Keratinocyte (primary cell): ENCODE measurements around the gene PTK6.

Experiments used
- EZH2 ChIP-seq: IDR thresholded peaks from one replicate; pipeline ENCODE4 v1.6.1; 2012; ENCODE audit warnings: inconsistent platforms, mild to moderate bottlenecking, low read length, moderate library complexity
- TF ChIP-seq, protein P1 (sequence below), 3 experiments: IDR thresholded peaks in 1 of 3; conservative IDR thresholded peaks in 1 of 3; optimal IDR thresholded peaks in 1 of 3; 2 replicates in 2 of 3; 3 replicates in 1 of 3; pipeline versions ENCODE3 to v1.5.1; 2011; ENCODE audit warnings: low read length in 3 of 3, mild to moderate bottlenecking in 3 of 3, moderate library complexity in 2 of 3, control low read depth in 1 of 3, inconsistent platforms in 1 of 3; ENCODE audit not compliant: insufficient read depth in 2 of 3; ENCODE audit errors: extremely low read depth in 1 of 3

GRCh38 chr20:63534427-63534830 is 2.7 kb downstream of the PTK6 start:
- TF ChIP-seq, protein P1, sequence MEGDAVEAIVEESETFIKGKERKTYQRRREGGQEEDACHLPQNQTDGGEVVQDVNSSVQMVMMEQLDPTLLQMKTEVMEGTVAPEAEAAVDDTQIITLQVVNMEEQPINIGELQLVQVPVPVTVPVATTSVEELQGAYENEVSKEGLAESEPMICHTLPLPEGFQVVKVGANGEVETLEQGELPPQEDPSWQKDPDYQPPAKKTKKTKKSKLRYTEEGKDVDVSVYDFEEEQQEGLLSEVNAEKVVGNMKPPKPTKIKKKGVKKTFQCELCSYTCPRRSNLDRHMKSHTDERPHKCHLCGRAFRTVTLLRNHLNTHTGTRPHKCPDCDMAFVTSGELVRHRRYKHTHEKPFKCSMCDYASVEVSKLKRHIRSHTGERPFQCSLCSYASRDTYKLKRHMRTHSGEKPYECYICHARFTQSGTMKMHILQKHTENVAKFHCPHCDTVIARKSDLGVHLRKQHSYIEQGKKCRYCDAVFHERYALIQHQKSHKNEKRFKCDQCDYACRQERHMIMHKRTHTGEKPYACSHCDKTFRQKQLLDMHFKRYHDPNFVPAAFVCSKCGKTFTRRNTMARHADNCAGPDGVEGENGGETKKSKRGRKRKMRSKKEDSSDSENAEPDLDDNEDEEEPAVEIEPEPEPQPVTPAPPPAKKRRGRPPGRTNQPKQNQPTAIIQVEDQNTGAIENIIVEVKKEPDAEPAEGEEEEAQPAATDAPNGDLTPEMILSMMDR (optimal IDR thresholded peaks at IDR 0.05 in 1 of 3, IDR thresholded peaks at IDR 0.05 in 1 of 3, conservative IDR thresholded peaks at IDR 0.05 in 1 of 3; ENCODE audit: extremely low read depth in 1 of 3, insufficient read depth in 2 of 3, low read length in 3 of 3): no peak
- TF ChIP-seq EZH2: no peak
